Fibroblast of mammary gland (primary cell): ENCODE data around the gene CYB5R2.

Experiments used
- DNase-seq: peaks from one replicate; pipeline ENCODE4 v3.0.0-alpha.2; 2010; ENCODE audit warnings: low read depth
- H3K4me3 ChIP-seq: 2 replicates; pipeline ENCODE4 v1.5.1; 2011; ENCODE audit warnings: low read depth, mild to moderate bottlenecking, low read length, moderate library complexity; ENCODE audit not compliant: control insufficient read depth
- CTCF ChIP-seq: conservative IDR thresholded peaks from 2 replicates; pipeline ENCODE4 v1.5.1; 2011; ENCODE audit warnings: low read depth, low read length, inconsistent platforms; ENCODE audit not compliant: control insufficient read depth, insufficient read depth

Gene CYB5R2

GRCh38 chr11:7671347-7672215 lies 1.7 kb downstream of the CYB5R2 start:
- no peak for DNase-seq
- no peak overlapping the region for H3K4me3 ChIP-seq
- no peak for TF ChIP-seq CTCF

DNA sequence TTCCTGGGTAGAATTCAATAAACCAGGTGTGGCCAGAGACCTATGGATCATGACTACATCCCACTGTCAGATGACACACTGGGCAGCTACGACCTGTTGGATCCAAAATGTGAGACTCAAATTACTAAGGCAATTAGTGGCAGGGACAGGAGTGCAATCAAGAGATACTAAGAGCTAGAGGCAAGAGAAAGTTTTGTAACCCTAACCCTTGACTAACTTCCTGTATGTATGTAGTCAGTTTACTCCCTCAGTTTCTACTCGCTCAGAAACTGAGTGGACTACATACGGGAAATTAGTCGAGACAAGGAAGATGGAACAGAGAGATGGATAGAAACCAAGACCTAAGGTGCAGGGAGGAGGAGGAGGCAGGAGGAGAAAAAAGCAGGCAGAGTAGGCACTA lies 2.7 kb downstream of the CYB5R2 start:
- no peak for TF ChIP-seq CTCF
- H3K4me3 ChIP-seq, result no peak overlapping the region
- no peak for DNase-seq

GRCh38 chr11:7668911-7669310 lies 4.4 kb downstream of the CYB5R2 start:
- H3K4me3 ChIP-seq, result no peak overlapping the region
- DNase-seq, result no peak
- TF ChIP-seq CTCF, result no peak

DNA sequence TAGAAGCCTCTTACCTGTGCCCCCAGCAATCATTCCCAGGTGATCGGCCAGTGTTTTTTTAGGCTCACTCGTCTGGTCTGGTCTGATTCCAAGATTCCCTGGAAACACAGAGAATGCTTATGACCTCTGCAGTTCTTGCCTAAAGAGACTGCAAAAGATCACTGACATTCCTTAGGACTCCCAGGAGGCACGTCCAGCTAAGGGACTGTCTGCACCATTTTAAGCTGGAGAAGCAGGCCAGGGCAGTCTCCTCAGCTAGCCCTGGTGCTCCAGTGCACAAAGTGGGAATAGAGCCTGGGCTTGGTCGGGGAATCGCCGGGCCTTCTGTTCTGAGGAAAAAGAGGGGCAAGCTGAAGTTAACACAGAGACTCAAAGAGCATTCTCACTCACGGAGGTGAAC lies 4.8 kb downstream of the CYB5R2 start:
- TF ChIP-seq CTCF, result no peak
- H3K4me3 ChIP-seq, result no peak overlapping the region
- DNase-seq, result no peak

- no peak for DNase-seq
- TF ChIP-seq CTCF, result no peak
- H3K4me3 ChIP-seq, result no peak overlapping the region
These were observed 5.8 kb downstream of the CYB5R2 start for GRCh38 chr11:7667460-7667859.

GRCh38 chr11:7666292-7666866 lies 6.9 kb downstream of the CYB5R2 start:
- DNase-seq, result no peak
- H3K4me3 ChIP-seq, result no peak overlapping the region
- no peak for TF ChIP-seq CTCF
